Mucosa of descending colon (tissue), 3 donors: Measurements from ENCODE around the gene OR2A5. TPM values are rescaled to one million over a fixed set of nuclear protein-coding genes. Genes with fewer than 3 reads are reported as not detected.

Source experiments
- ATAC-seq: fragments of 200-7000 bp; cut with Tn5 transposase; one replicate; pipeline ENCODE4 v1.9.1; 2020; ENCODE audit warnings: mild to moderate bottlenecking, moderate library complexity
- DNase-seq, 3 donors: peaks; one replicate each; pipeline ENCODE4 v3.0.0-alpha.2; 2020
- H3K36me3 ChIP-seq: fragments of 200-600 bp; one replicate; pipeline ENCODE4 v1.8.0; 2021; ENCODE audit warnings: low read depth, mild to moderate bottlenecking
- H3K4me1 ChIP-seq: fragments of 200-600 bp; one replicate; pipeline ENCODE4 v1.8.0; 2021; ENCODE audit warnings: low read depth, mild to moderate bottlenecking
- H3K4me3 ChIP-seq: fragments of 200-600 bp; one replicate; pipeline ENCODE4 v1.8.0; 2021; ENCODE audit warnings: mild to moderate bottlenecking
- H3K9me3 ChIP-seq: fragments of 200-600 bp; one replicate; pipeline ENCODE4 v1.8.0; 2021; ENCODE audit warnings: mild to moderate bottlenecking
- CTCF ChIP-seq: fragments of 200-600 bp; IDR thresholded peaks from one replicate; pipeline ENCODE4 v1.8.0; 2022; ENCODE audit warnings: antibody characterized with exemption, mild to moderate bottlenecking
- intact Hi-C, 2 donors: fragments of 100-400 bp; cut with DNase I in 1 of 2; cut with micrococcal nuclease in 1 of 2; formaldehyde crosslinking; loops; one replicate each; pipeline versions ENCODE4 v1.11.0 to v1.11.1; 2022; cut with DNase I, micrococcal nuclease
- total RNA-seq, 3 donors: library from RNA; stranded (reverse); fragmentation: NEBNext Ultra II Directional in 2 of 3; extraction: Animal tissue kit (Norgen Biotek cat#: 25700) in 2 of 3; gene quantifications; one replicate each; pipeline versions ENCODE4 v1.2.1 to v1.2.4, GENCODE V29; 2021 to 2023
- donor health status: DM: no; HTN: no; CAD: no; lungs with moderate emphysema.
- donor health status: DM: no; HTN: no; CAD: no.
- donor health status: DM: no; HTN: yes; CAD: no.

OR2A5 gene
- total RNA-seq, 3 donors from 2014 or later = not detected

DNA sequence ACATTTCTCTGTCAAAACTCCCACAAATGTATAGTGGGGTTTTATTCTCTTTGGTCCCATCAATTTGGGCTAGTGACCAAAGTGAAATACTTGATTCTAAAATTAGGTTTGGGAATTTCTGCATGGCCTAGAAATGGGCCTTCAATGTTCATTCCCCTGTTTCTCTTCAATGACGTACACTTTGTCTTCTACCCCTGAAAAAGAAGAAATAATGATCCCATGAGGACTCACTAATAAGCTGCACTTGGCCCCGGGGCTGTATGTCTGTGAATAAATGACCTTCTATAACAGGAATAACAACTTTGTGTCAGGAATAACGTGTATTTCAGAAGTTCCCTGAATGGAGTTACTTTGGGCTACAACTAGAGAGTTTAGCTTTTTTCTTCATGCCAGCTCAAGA, 28.4 kb upstream of the OR2A5 start:
- DNase-seq (no peak), ATAC-seq (no peak)
- no peaks in the 10 kb centered on the region for H3K9me3 ChIP-seq
- no peaks in the 10 kb centered on the region for H3K4me1 ChIP-seq
- no peaks in the 10 kb centered on the region for H3K36me3 ChIP-seq
- TF ChIP-seq CTCF = no peak
- H3K4me3 ChIP-seq = no peak overlapping the region
- intact Hi-C loops = no loop called here

- intact Hi-C loops = no loop called here
- no peak for TF ChIP-seq CTCF
- no peaks in the 10 kb centered on the region for H3K36me3 ChIP-seq
- H3K4me1 ChIP-seq = no peaks in the 10 kb centered on the region
- no peaks in the 10 kb centered on the region for H3K9me3 ChIP-seq
- ATAC-seq (no peak), DNase-seq (no peak)
- H3K4me3 ChIP-seq = no peak overlapping the region
Measured at GRCh38 chr7:144022169-144022568, 26.6 kb upstream of the OR2A5 start.

- ATAC-seq (no peak), DNase-seq (no peak)
- no peak for TF ChIP-seq CTCF
- Histone ChIP-seq H3K9me3 (no peaks in the 10 kb centered on the region), H3K4me3 (no peak overlapping the region), H3K36me3 (no peaks in the 10 kb centered on the region), H3K4me1 (no peaks in the 10 kb centered on the region)
- intact Hi-C loops = no loop called here
Measured at GRCh38 chr7:144023171-144023827, 25.4 kb upstream of the OR2A5 start.

- intact Hi-C loops = no loop called here
- Histone ChIP-seq H3K9me3 (no peaks in the 10 kb centered on the region), H3K4me1 (no peaks in the 10 kb centered on the region), H3K4me3 (no peak overlapping the region), H3K36me3 (no peaks in the 10 kb centered on the region)
- no peak for ATAC-seq
- TF ChIP-seq CTCF = no peak
- DNase-seq = no peak
Measured at GRCh38 chr7:144024213-144024612, 24.5 kb upstream of the OR2A5 start.

- intact Hi-C loops = no loop called here
- no peak overlapping the region for H3K4me3 ChIP-seq
- TF ChIP-seq CTCF = no peak
- H3K9me3 ChIP-seq = no peaks in the 10 kb centered on the region
- DNase-seq (no peak), ATAC-seq (no peak)
- no peaks in the 10 kb centered on the region for H3K4me1 ChIP-seq
- no peaks in the 10 kb centered on the region for H3K36me3 ChIP-seq
Measured at GRCh38 chr7:144026203-144026883, 22.4 kb upstream of the OR2A5 start.
